ENCODE results near the gene DMXL2.
A peak's percentile ranks its signal among the peaks of the same experiment; 100 is the strongest.

DMXL2 gene

DNA sequence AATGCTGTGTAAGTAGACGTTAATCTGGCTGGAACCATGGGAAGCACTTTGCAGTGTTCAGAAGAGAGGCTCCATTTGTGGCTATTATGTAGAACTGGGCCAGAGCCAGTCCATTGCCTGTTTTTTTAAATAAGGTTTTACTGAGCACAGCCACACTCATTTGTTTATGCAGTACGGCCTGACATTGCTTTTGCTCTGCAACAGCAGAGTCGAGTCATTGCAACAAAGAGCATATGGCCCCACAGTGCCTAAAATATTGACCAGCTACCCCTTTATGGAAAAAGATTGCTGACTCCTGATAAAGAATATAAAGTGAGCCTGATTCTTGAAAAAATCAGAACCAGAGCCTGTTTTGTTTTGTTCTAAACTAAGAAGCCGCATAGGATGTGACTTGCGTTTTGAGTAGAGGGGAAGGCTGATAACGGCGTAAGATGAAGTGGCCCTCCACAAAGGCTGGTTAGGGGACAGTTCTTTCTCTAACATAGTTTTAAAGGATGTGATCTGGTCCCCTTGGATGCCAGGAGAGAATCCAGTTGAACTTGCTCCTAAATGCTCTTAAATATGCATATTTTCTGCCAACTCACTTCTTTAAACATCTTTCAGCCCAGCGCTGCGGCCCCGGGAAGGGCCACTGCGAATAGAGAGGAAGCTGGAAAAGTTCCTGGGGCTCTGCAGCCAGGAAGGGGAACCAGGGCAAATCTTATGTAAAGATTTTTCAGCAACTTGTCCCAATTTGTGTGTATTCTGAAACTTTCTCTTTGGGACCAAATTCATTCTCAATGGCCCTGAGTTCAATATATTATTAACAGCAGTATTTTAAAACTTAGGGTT, 216.7 kb downstream of the DMXL2 start:
- peak; percentile 30 for DNase-seq (ENCODE audit: low spot score)

DNA sequence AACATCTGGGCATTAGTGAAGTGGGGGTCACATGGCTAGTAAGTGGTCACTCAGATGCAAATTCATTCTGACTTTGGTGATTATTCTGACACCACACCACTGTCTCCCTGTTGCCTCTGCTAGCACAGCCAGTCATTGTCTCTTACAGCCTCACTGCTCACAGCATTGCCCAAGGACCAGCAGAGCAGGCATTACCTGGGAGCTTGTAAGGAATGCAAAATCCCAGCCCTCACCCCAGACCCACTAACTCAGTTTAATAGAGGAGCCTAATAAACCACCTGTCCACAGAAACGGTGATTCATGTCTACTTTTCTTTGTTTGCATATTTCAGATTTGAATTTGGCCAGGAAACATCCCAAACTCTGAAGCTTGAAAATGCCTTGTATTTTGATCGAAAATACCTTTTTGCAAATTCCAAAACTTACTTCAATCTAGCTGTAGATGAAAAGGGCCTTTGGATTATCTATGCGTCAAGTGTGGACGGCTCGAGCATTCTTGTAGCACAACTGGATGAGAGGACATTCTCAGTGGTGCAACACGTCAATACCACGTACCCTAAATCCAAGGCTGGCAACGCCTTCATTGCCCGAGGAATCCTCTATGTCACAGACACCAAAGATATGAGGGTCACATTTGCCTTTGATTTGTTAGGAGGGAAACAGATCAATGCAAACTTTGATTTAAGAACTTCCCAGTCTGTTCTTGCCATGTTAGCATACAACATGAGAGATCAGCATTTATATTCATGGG, 218.4 kb downstream of the DMXL2 start:
- no peak for DNase-seq (ENCODE audit: low spot score)

DNA sequence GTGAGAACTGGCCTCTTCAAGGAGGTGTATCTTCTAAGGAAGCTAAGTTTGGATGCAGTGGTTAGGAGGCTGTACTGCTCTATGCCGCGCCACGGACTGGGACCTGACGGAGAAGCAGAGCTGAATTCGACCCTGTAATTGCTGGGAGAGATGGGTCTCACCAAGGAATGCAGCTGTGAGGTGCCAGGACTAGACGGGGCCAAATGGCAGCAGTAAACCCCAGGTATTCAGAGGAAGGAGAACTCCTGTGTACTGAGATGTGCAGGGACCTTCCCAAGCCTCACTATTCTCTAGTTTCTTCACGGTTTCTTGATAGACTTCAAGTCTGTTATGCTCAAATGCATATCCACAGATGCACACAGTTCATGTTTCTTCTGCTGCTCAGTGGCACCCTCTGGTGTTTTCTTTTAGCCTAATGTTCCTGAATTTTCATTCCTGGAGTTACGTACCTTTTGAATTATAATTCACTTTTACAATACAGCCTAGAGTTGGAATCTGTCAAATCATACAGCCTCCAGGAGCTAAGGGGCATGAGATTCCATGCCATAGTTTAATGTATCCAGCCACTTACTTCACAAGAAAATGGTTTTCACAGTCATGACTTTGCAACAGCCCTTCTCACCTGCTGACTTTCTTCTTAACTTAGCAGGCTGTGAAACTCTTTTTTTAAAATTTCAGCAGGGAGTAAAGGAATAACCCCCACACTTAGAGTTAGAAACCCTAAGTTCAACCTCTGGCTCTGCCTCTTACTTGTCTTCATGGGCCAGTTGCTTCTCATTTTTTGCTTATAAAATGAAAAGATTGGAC, 219.3 kb downstream of the DMXL2 start:
- DNase-seq (ENCODE audit: low spot score): peak; percentile 72

DNA sequence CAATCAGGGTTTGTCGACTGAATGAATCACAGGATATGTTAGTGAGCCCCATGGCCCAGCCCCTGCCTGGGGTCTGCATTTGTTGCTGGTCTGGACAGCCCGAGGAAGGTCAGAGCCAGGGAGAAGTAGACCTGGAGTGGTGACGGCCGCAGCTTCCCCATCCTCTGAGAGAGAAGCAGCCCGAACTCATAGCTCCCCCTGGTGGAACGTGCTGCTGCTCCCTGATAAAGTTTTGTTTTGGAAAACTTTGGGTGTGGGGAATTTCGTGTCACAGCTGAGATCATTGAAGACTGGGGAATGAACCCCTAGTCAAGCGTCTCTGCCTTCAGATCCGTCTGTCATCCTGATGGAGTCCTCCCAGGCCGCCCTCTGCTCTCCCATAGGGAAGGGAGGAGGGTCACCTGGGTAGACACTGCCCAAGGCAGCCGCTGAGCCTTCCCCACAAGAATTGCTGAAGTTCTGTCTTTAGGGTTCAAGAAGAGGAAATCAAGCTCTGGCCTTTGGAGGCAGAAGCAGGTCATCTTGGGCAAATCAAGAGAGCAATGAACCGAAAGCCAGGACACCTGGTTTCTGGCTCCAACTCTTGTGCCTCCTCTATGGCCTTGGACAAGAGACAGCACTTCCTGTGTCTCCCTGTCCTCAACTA, 220.6 kb downstream of the DMXL2 start:
- peak; percentile 67 for DNase-seq (ENCODE audit: low spot score)

DNA sequence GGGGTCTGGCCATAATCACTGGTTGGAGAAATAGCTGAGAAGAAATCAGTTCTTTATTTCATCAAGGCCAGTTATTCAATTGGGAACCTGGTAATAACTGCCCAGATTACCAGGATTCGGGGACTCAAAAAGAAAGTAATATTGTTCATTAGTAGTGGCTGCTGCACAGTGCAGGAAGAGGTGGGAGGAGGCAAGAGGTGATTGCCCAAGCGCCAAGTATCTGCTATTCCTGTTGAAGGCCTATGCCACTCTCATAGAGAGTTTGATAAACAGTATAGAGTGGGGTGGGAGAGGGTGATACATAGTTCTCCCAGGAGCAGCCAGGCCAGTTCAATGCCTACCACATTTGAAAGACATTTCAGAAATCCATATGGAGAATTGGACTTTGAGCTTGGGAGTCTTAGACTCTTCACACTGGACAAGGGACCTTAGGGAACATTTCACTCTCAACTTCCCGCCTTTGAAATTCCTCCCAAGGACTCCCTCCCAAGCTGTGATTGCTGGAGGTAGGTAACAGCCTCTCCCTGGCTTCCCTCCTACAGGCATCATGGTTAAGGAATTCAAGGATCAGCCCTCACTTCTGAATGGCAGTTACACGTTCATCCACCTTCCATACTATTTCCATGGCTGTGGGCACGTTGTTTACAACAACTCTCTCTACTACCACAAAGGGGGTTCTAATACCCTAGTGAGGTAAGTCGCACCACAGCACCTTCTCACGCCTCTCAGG, 221.4 kb downstream of the DMXL2 start:
- no peak for DNase-seq (ENCODE audit: low spot score)

DNA sequence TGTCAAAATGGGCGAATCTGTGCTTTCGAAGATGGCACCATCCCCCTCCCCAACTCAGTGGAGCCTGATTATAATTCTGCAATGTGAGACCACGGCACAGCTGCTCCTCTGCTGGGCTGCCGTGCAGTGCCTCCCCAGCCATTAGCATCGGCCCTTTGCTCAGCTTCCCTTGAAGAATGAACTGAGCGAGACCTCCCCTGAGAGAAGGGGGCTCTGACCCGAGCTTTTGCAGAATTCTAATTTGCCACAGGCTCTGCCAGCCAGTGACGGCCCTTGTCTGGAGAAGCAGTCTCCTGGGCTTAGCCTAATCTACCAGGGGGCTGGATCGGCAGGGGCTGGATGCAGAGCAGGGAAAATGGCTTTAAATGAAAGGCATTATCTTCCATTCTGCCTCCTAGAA, 223.9 kb downstream of the DMXL2 start:
- no peak for DNase-seq (ENCODE audit: low spot score)

Measured in Ammon's horn (tissue), 1 donor.